Esophagus squamous epithelium (tissue), 4 donors: ENCODE data around the gene SLA2.

Experiments
- CTCF ChIP-seq, 6 experiments: fragments of 450-650 bp in 4 of 6; fragments of 200-600 bp in 2 of 6; sonication (generic) in 2 of 6; IDR thresholded peaks; one replicate each; pipeline ENCODE4 v1.5.1; 2016 to 2019; ENCODE audit warnings: antibody characterized with exemption in 6 of 6, mild to moderate bottlenecking in 4 of 6, moderate library complexity in 4 of 6
- POLR2A ChIP-seq, 4 donors: fragments of 450-650 bp; IDR thresholded peaks; one replicate each; pipeline ENCODE4 v1.6.1; 2017; ENCODE audit warnings: antibody characterized with exemption in 4 of 4, mild to moderate bottlenecking in 4 of 4, moderate library complexity in 3 of 4

DNA sequence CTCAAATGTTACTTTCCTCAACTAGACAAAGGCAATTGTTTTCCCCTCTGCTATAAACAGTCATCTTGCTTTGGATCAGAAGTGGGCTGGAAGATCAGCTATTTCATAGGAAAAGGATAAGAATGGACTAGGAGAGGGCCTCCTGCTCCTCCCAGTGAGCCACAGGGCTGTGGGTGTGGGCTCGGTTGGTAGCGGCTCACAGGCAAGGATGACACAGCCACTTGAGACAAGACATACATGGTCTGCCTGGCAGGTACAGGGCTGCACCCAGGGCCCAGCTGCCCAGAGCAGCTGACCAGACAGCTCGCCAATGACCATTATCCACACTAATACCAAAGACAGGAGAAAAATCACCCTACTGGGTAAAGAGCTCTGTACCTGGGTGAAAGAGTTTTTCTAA, 9.0 kb upstream of the SLA2 start:
- TF ChIP-seq CTCF (IDR thresholded peaks at IDR 0.05) (no peak), POLR2A (IDR thresholded peaks at IDR 0.05) (no peak)
